GM18870 (cell line): ENCODE results near the gene DEDD2.
A peak's percentile ranks its signal among the peaks of the same experiment; 100 is the strongest.
"Not testable (repeated sequence)": the region's sequence is repeated elsewhere in the genome, so short reads cannot be mapped to it uniquely, and the experiment has no call there.

Experiments
- ATAC-seq: cut with Tn5 transposase; IDR thresholded peaks from one replicate; pipeline ENCODE4 v1.9.1; 2021; ENCODE audit warnings: moderate library complexity; ENCODE audit not compliant: unreplicated experiment

The DEDD2 gene, protein sequence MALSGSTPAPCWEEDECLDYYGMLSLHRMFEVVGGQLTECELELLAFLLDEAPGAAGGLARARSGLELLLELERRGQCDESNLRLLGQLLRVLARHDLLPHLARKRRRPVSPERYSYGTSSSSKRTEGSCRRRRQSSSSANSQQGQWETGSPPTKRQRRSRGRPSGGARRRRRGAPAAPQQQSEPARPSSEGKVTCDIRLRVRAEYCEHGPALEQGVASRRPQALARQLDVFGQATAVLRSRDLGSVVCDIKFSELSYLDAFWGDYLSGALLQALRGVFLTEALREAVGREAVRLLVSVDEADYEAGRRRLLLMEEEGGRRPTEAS

DNA sequence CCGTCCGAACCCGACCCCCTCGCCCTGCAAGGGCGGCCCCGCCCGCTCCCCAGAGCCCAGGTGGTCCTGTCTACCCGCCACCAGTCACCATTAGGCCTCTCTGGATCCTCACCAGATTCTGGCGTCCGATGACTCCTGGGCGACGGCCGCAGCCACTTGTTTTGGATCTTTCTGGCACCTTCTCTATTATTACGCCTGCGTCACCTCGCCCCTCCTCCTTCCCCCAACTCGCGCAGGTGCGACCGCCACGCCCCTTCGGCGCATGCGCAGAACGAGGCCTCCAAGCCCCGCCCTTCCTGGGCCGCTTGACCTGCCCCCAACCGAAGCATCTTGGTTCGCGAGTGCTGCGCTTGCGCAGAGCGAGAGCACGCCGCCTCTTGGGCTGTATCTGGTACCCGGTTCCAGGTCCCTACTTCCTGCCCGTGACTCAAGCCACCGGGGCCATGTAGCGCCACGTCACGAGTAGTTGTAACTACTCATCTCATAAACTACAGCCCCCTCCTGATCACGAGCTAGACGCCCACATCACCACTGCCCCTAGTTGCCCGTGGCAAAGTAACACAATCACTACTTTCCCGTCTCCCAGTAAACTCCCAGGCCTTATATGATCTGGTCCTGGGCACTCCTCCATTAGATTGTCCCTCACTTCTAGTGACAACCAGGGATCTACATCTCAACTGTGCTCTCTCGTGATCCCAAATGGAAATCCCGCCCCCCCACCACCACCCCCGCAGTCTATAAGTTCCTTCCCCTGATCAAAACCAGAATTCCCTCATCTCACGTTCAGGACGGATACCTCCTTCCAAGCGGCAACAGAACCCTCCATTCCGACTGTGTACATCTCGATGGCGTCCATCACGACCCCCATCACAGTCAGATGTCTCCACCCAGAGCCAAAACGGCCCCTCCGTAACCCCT lies at the start of gene DEDD2:
Gene DEDD2 (minus strand): TSS at position 158 of the 918 bp plus-strand sequence. CDS start 670 bp downstream, outside the sequence.
- peak; percentile 72 for ATAC-seq

DNA sequence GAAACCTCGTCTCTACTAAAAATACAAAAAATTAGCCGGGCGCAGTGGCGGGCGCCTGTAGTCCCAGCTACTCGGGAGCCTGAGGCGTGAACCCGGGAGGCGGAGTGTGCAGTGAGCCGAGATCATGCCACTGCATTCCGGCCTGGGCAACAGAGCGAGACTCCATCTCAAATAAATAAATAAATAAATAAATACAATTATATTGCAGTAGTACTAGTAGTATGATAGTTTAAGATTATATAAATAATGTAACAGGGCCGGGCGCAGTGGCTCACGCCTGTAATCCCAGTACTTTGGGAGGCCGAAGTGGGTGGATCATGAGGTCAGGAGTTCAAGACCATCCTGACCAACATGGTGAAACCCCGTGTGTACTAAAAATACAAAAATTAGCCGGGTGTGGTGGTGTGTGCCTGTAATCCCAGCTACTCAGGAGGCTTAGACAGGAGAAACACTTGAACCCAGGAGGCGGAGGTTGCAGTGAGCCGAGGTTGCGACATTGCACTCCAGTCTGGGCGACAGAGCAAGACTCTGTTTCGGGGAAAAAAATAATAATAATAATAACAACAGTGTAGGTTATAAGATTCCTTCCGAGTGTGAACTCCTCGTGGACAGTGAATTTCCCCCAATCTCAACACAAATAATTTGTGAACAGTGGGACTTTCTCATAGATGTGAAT lies 49.6 kb upstream of the DEDD2 start:
- not testable (repeated sequence) for ATAC-seq

DNA sequence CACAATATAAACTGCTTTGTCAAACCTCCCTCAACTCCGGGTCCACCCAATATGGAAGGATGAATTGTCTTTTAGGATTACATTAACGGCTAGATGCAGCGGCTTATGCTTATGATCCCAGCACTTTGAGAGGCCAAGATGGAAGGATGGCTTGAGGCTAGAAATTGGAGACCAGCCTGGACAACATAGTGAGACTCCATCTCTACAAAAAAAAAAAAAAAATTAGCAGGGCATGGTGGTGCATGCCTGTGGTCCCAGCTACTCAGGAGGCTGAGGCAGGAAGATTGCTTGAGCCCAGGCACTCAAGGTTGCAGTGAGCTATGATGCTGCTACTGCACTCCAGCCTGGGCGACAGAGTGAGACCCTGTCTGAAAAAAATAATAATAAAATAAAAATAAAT lies 48.6 kb upstream of the DEDD2 start:
- not testable (repeated sequence) for ATAC-seq

DNA sequence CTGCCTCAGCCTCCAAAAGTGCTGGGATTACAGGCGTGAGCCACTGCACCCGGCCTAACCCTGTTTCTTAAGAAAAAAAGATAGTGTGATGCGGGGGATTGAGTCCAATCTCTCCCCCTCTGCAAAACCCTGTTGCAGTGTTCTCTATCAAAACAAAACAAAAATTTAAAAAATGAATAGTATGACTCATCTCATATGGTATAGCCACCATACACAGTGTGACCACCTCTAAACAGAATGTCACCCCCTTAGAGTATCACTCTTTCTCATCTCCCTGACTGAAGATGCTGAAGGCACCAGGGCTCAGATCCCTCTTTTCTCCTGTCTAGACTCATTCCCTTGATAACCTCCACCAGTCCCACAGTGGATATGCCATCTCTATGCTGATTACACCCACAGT lies 44.3 kb upstream of the DEDD2 start:
- ATAC-seq: no peak

DNA sequence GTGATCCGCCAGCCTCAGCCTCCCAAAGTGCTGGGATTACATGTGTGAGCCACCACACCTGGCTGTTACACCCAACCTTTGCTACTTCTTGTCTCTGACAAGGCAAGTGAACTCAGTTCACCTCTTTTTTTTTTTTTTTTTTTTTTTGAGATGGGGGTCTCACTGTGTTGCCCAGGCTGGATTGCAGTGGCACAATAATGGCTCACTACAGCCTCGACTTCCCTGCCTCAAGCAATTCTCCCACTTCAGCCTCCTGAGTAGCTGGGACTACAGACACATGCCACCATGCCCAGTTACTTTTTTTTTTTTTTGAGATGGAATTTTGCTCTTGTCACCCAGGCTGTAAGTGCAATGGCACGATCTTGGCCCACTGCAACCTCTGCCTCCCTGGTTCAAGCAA lies 40.4 kb upstream of the DEDD2 start:
- not testable (repeated sequence) for ATAC-seq

DNA sequence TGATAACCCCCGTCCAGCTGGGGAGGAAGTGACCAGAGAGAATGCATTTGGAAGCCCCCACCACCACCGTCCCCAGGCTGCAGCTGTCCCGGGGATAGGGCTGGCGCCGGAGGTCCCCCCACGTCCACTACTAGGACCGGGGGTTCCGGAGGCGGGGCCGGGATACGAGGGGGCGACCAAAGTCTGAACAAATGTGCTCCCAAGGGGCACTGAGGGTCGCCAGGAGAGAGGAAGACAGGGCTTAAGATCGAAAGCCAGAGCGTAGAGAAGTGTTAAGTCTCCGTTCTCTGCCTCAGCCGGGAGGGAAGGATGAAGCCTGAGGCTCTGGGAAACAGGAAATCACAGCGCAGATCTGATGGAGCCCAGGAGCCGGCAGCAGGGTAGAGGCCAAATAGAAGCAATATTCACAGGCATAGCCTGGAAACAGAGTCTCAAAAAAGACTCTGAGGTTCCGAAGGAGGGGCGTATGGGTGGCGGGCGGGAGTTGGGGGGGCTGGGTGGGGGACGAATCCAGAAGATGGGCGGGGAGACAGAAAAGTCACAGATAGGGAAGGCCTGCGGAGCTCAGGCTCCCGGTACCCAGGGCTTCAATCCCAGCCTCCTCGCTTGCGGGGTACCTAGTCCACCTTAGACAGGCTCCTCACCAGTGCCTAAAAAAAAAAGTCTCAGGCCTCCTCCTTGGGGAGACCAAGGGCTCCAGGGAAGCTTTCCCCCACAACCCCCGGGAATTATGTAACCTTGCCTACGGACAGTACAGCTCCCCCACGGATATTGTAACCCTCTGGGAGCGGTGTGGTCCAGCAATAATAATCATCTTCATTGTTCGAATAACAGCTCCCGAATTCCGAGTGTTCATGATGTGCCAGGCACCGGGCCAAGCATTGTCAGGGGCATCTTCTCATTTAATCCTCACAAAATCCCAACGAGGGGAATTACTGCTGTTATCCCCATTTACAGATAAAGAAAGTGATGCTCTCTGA lies 38.6 kb upstream of the DEDD2 start:
- ATAC-seq: no peak

DNA sequence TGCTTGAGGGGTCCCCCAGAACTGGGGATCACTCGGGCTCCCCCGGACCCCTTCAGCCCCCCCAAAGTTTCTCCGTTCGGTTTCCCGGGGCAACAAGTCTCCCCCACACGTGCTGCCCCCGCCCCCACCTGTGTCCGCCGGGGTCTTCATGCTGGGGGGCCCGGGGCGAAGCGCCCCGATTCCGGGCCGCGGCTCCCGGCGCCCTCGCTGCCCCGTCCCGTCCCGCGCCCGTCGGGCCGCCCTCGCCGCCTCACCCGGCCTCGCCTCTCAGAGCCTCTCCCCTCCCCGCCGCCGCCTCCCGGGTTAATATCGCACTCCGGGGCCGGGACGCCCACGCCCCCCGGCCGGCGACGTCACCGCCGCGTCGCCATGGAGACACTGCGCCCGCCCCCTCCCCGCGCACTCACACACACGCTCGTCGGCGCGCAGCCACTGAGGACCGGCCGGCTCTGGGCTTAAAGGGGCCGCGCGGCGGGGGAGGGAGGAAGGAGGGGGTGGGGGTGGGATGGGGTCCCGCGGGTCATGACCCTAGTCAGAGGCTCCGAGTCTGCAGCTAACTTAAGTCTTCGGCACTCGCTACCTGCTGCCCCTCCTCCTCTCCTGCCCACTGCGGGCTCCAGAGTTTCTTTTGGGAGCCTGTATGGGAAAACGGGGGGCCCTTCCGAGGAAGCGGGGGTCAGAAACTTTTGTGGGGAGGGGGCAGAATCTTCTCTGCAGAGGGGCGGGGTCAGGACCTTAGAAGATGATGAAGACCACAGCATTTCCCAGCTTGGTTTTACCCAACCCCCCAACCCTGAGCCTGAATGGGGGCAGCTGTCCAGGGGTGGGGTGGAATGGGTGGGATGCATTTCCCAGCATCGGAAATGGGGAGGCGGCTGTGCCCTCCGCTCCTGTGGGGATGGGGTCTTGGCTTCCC lies 37.6 kb upstream of the DEDD2 start, which contains the start of gene ERF:
Gene ERF (minus strand): TSS at position 279 of the 916 bp plus-strand sequence. CDS start 129 bp downstream, at position 150.
- ATAC-seq: no peak

DNA sequence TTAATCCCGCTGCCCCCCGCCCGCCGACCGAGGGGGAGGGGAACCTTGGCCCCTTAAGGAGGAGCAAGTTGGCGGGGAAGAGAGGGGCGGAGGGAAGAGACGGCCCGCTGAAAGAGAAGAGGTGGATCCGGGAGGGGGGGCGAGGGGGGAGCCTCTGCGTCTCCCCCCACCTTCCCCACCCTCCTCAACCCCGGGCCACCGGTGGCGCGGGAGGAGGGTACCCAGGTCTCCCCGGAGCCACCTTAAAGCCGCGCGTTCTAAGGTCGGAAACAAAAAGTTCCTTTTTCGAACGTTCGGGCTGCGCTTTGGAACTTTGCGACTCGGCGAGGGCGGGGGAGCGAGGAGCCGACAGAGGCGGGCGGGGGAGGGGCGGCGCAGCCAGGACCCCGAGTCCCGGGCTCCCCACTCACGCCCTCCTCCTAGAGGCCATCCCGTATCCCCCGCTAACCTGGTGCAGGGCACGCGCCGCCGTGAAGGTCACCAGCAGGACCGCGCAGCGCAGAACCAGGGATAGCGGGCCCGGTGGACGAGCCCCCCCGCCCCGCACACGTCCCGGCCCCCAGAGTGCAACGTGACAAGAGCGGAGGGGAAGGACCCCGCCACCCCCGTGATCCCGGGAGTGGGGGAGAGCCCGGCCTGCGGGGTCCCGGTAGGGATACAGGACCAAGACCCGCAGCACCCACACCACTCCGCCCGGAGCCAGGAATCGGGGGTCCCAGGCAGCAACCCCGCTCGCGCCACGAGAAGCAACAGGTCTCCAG lies 36.8 kb upstream of the DEDD2 start:
- ATAC-seq: no peak

DNA sequence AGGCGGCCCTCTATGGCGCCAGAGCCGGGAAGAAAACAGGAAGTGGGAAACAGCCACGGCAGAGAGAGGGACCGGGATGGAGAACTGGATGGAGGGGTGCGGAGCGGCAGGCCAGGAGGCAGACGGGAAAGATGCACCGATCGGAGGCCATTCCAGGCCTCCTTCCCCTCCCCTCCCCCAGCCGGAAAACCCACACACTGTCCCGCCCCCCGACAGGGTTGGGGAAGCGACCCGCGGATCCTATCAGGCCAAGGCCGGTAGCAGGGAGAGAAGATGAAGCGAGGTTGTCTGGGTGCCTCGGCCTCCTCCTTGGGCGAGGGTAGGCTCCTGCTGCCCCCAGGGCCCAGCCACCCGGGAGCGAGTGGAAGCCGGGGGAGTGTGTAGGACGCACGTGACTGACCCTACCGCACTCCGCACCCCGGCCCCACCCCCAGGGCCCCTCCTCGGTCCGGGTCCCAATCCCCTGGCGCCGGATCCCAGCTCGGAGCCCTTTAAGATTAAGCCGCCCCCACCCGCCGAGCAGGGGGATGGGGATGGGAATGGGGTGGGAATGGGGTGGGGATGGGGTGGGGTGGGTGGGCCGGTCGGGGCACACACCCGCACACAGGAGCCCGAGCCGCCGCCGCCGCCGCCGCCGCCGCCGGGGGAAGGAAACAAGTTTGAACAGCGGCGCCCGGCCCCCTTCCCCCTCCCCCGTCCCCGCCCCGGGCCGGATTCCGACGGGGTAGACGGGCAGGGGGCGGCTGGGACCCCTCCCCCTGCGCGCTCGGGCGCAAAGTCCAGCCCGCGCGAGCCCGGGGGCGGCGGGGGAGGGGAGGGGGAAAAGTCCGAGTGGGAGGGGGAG lies 36.0 kb upstream of the DEDD2 start:
- no peak for ATAC-seq

DNA sequence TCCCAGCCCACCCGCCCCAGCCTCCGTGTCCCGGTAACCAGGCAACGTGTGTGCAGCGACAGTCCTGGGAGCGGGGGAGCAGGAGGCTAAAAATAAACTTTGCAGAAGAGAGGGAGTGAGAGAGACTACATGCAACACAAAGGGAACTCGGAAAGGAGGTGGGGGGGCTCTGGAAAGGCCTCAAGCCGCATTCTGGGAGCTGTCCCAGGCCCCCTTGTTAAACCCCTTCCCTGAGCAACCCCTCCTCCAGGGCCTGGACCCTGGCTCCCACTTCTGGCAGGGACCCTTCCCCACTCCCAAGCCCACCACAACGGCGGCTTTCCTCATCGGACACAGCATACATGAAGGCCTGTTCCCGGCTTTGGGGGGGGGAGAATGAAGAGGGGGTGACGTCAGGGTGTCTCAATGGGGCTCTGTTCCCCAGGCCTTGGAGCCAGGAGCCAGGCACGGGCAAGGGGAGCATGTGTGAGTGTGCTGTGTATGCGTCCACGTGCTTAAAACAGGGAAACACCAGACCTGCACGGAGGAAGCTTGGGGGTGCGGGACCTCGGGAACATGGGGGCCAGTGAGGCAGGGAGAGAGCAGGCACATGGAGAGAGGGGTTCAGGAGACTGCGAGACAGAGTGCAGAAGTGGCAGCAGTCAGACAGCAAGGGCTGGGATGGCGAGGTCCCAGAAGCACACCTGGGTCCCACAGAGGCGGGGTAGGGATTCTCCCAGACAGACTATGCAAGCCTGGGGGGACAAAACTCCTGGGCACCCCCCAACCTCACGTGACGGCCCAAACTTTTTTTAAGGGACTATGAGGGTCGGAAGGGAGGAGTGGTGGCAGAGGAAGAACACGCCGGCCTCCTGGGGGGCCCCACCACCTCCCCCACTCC lies 35.1 kb upstream of the DEDD2 start:
- ATAC-seq: no peak

DNA sequence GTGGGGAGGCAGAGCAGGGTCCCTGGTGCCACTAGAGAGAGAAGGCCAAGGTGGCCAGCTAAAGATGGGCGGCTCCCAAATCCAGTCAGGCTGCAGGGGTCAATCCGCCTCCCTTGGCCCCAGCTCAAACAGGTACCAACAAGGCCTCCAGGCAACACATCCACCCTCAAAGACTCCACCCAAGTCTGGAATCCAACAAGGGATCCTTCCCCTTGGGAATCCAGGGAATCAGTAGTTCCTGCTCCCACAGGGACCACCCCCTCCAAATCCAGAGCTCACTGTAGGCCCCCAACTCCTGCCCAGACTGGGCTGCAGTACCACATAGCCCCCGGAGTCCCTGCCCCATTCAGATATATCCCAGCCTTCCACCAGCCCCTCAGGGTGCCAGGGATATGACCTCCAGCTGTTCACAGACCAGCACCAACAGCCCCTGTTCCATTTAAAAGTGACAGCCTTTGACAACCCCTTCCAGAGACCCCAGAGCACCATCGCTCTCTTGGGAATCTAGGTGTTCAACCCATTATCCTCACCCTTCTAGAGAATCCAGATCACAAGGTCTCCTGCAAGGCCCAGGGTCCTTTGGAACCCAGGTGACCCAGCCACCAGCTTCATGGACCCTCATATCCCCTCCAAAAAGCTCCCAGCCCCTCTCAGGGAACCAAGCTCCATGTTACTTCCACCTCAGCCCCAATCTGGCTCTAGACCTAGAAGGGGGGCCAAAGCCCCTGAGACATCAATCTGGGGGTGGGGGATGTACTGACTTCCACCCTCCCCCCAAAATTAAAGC lies 34.3 kb upstream of the DEDD2 start:
- no peak for ATAC-seq

DNA sequence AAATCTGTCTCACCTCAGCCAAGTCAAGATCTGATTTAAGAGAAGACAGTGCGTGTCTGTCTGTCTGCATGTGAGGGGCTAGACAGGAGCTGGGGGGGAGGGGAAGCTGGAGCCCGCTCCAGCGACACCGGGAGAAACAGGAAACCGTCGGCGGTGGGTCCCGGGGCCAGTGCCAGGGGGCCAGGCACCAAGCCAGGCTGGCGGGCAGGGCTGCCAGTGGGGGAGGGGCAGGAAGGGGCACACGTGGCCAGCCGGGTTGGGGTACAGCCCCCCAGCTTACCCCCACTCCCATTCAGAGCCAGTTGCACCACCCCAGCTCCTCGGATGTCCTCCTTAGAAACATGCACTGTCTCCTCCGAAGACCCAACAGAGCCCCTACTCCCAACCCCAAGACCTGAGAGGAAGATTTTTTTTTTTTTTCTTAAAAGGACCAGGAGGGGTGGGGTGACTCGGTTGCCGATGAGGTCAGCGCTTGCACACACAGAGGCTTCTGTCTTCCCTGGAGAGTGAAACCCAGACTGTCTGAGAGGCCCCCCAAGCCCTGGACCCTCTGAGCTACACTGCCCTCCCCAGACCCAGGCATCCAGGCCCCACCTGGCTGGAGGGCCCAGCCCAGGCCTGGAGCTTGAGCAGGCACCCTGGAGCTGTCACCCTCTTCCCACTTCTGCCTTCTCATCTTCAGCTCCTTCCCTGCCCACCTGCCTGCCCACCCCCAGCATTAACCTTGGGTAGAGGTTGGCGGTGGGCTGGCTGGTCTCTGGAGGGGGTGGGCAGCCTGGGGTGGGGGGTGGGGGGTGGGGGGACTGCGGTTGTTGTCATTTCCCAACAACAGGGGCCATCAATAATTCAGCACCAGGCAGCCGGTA lies 33.4 kb upstream of the DEDD2 start:
- no peak for ATAC-seq

DNA sequence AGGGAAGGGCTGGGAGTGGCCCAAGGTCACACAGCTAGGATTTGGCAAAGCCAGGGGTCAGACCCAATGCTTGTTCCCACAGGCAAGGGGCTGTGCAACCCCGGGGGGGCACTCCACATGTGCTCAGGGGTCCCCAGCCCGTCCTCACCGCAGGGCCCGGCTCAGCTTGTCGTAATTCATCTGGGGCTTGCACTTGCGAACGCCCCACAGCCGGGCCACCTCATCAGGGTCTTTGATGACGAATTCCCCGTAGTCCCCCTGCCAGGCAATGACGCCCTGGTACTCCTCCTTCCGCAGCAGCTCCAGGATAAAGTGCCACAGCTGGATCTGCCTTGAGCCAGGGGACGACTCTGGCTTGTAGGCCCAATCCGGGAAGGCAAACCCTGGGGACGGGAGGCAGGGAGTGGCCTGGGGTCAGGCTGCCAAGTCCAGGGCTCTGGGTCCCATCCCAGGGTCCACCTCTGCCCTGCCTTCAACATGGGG lies 32.7 kb upstream of the DEDD2 start:
- no peak for ATAC-seq

DNA sequence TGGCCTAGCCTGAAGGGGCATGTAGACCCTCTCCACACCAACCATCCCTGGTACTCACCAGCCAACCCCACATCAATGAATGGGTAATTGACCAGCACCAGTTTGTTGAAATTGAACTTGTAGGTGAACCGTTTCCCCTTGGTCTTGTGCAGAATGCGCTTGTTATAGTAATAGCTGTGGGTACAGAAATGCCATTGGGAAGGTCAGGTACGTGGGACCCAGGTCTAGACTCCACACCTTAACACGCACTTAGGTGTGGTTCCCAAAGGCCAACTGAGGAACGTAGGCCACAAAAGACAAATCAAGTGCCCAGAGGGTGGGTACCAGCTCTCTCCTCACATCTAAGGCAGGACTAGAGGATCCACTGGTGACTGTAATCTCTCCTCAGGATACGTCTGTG lies 32.3 kb upstream of the DEDD2 start:
- ATAC-seq: no peak
